Common myeloid progenitor, CD34-positive (primary cell): ENCODE data around the gene TBC1D4.

Experiments
- CTCF ChIA-PET: fragments of 350-600 bp; sonication (Branson Sonifier 250); formaldehyde crosslinking; loops from one replicate; lab custom pipeline; 2021; ENCODE audit warnings: antibody characterized with exemption; lab: Charles Lee
- POLR2A ChIA-PET: fragments of 350-600 bp; sonication (Branson Sonifier 250); formaldehyde crosslinking; loops from one replicate; lab custom pipeline; 2021; ENCODE audit warnings: antibody characterized with exemption; lab: Charles Lee
- DNase-seq, 3 donors: peaks; one replicate each; pipeline versions ENCODE4 v3.0.0 to v3.0.0-alpha.2; 2013
- H3K27ac ChIP-seq, 2 experiments: 1 replicate in 1 of 2; 2 replicates in 1 of 2; pipeline ENCODE4 v1.7.0; 2013; ENCODE audit warnings: inconsistent platforms in 2 of 2, low read length in 2 of 2, mild to moderate bottlenecking in 2 of 2, low read depth in 1 of 2, moderate library complexity in 1 of 2; ENCODE audit not compliant: severe bottlenecking in 2 of 2, insufficient read depth in 1 of 2, poor library complexity in 1 of 2
- H3K27me3 ChIP-seq, 5 experiments: replicated peaks in 2 of 5; 1 replicate in 3 of 5; 2 replicates in 2 of 5; pipeline versions ENCODE4 v1.6.1 to v1.7.0; 2013; ENCODE audit warnings: low read length in 4 of 5, mild to moderate bottlenecking in 2 of 5, moderate library complexity in 2 of 5, inconsistent platforms in 1 of 5; ENCODE audit not compliant: insufficient read depth in 5 of 5, control insufficient read depth in 4 of 5
- H3K36me3 ChIP-seq, 4 experiments: 1 replicate in 2 of 4; 2 replicates in 2 of 4; pipeline versions ENCODE4 v1.6.1 to v1.7.0; 2013; ENCODE audit warnings: low read length in 3 of 4, control low read depth in 1 of 4, mild to moderate bottlenecking in 1 of 4; ENCODE audit not compliant: control insufficient read depth in 4 of 4, insufficient read depth in 4 of 4
- H3K4me1 ChIP-seq, 4 experiments: 1 replicate in 3 of 4; 2 replicates in 1 of 4; pipeline versions ENCODE4 v1.6.1 to v1.7.1; 2013; ENCODE audit warnings: low read length in 3 of 4, mild to moderate bottlenecking in 3 of 4, control low read depth in 1 of 4, inconsistent platforms in 1 of 4, moderate library complexity in 1 of 4; ENCODE audit not compliant: control insufficient read depth in 4 of 4, insufficient read depth in 4 of 4; ENCODE audit errors: control extremely low read depth in 1 of 4
- H3K4me3 ChIP-seq, 7 experiments: 1 replicate in 4 of 7; 2 replicates in 3 of 7; pipeline versions ENCODE4 v1.5.1 to v1.7.0; 2013; ENCODE audit warnings: mild to moderate bottlenecking in 7 of 7, low read length in 6 of 7, moderate library complexity in 6 of 7, inconsistent platforms in 2 of 7, low read depth in 2 of 7, control low read depth in 1 of 7; ENCODE audit not compliant: insufficient read depth in 4 of 7, control insufficient read depth in 1 of 7; ENCODE audit errors: extremely low read depth in 1 of 7
- H3K9me3 ChIP-seq, 5 experiments: 1 replicate in 4 of 5; 2 replicates in 1 of 5; pipeline versions ENCODE4 v1.6.1 to v1.7.1; 2013; ENCODE audit warnings: low read length in 4 of 5, mild to moderate bottlenecking in 2 of 5, inconsistent platforms in 1 of 5, low read depth in 1 of 5, moderate library complexity in 1 of 5; ENCODE audit not compliant: control insufficient read depth in 4 of 5, insufficient read depth in 2 of 5; ENCODE audit errors: control extremely low read depth in 1 of 5
- WGBS: methylation state at CpG from one replicate; pipeline ENCODE4 v1.1.5; 2013; ENCODE audit not compliant: insufficient coverage; 5-methylcytosine and 5-hydroxymethylcytosine counted together

TBC1D4 gene

GRCh38 chr13:75452564-75452963 is 29.4 kb downstream of the TBC1D4 start:
- no peak overlapping the region for H3K4me3 ChIP-seq
- DNase-seq = no peak

GRCh38 chr13:75447493-75447892 is 34.5 kb downstream of the TBC1D4 start:
- no peak for DNase-seq
- no peak overlapping the region for H3K27ac ChIP-seq

More at GRCh38 chr13:75452564-75452963, 29.4 kb downstream of the TBC1D4 start:
- Histone ChIP-seq H3K27me3 (no peaks in the 10 kb centered on the region), H3K4me1 (no peaks in the 10 kb centered on the region), H3K27ac (no peak overlapping the region), H3K36me3 (no peaks in the 10 kb centered on the region), H3K9me3 (no peaks in the 10 kb centered on the region)
- CTCF ChIA-PET = interaction anchor here (0.8 kb wide), 1 partner anchor 270 kb away, joined by 3 read pairs; no protein-coding TSS in a partner anchor
- POLR2A ChIA-PET = no interaction called here
- WGBS = 100% methylated on average over 4 of the region's 8 CpGs

GRCh38 chr13:75446874-75447273 is 35.1 kb downstream of the TBC1D4 start:
- WGBS = 100% methylated on average over 3 of the region's 3 CpGs
- no peak overlapping the region for H3K4me3 ChIP-seq
- ChIA-PET CTCF (no interaction called here), POLR2A (no interaction called here)
- H3K27ac ChIP-seq = no peak overlapping the region
- no peaks in the 10 kb centered on the region for H3K4me1 ChIP-seq
- no peak for DNase-seq
- H3K36me3 ChIP-seq = no peaks in the 10 kb centered on the region
- H3K27me3 ChIP-seq = no peaks in the 10 kb centered on the region
- no peaks in the 10 kb centered on the region for H3K9me3 ChIP-seq

More at GRCh38 chr13:75447493-75447892, 34.5 kb downstream of the TBC1D4 start:
- WGBS = 94% methylated on average over 3 of the region's 4 CpGs
- Histone ChIP-seq H3K9me3 (no peaks in the 10 kb centered on the region), H3K36me3 (no peaks in the 10 kb centered on the region), H3K27me3 (no peaks in the 10 kb centered on the region), H3K4me3 (no peak overlapping the region), H3K4me1 (no peaks in the 10 kb centered on the region)
- POLR2A ChIA-PET = no interaction called here
- CTCF ChIA-PET = no interaction called here

- H3K4me1 ChIP-seq = no peaks in the 10 kb centered on the region
- H3K27ac ChIP-seq = no peak overlapping the region
- DNase-seq = no peak
- H3K27me3 ChIP-seq = no peaks in the 10 kb centered on the region
- H3K4me3 ChIP-seq = no peak overlapping the region
- H3K9me3 ChIP-seq = no peaks in the 10 kb centered on the region
- ChIA-PET POLR2A (no interaction called here), CTCF (interaction anchor here (0.6 to 1.2 kb wide), 2 partner anchors 8 to 10 kb away, joined by 3 read pairs; no protein-coding TSS in a partner anchor)
- no peaks in the 10 kb centered on the region for H3K36me3 ChIP-seq
- 100% methylated on average over 2 of the region's 7 CpGs for WGBS
Observed at GRCh38 chr13:75445717-75446499, 36.1 kb downstream of the TBC1D4 start.

- H3K4me3 ChIP-seq = no peak overlapping the region
- no peaks in the 10 kb centered on the region for H3K9me3 ChIP-seq
- no peak for DNase-seq
- POLR2A ChIA-PET = no interaction called here
- WGBS = no CpG with 5 or more reads among the region's 6 CpGs
- H3K27me3 ChIP-seq = no peaks in the 10 kb centered on the region
- H3K4me1 ChIP-seq = no peaks in the 10 kb centered on the region
- H3K36me3 ChIP-seq = no peaks in the 10 kb centered on the region
- no peak overlapping the region for H3K27ac ChIP-seq
- CTCF ChIA-PET = interaction anchor here (1.3 kb wide), 1 partner anchor 12 kb away, joined by 3 read pairs; no protein-coding TSS in a partner anchor
Observed at GRCh38 chr13:75444016-75444415, 38.0 kb downstream of the TBC1D4 start.

- no peak overlapping the region for H3K27ac ChIP-seq
- no peak overlapping the region for H3K4me3 ChIP-seq
- 93% methylated on average over 3 of the region's 8 CpGs for WGBS
- H3K27me3 ChIP-seq = no peaks in the 10 kb centered on the region
- ChIA-PET CTCF (interaction anchor here (1.3 kb wide), 1 partner anchor 13 kb away, joined by 3 read pairs; no protein-coding TSS in a partner anchor), POLR2A (interaction anchor here (0.6 kb wide), 1 partner anchor 17 kb away, joined by 3 read pairs; no protein-coding TSS in a partner anchor)
- no peaks in the 10 kb centered on the region for H3K4me1 ChIP-seq
- no peaks in the 10 kb centered on the region for H3K9me3 ChIP-seq
- H3K36me3 ChIP-seq = no peaks in the 10 kb centered on the region
- no peak for DNase-seq
Observed at GRCh38 chr13:75443356-75443958, 38.5 kb downstream of the TBC1D4 start.
